Right ventricle myocardium inferior (tissue), 1 donor: ENCODE results near the gene PEPD. TPM values are rescaled to one million over a fixed set of nuclear protein-coding genes. Genes with fewer than 3 reads are reported as not detected.
A peak's percentile ranks its signal among the peaks of the same experiment; 100 is the strongest.

Experiments used
- ATAC-seq: fragments of 200-7000 bp; cut with Tn5 transposase; one replicate; pipeline ENCODE4 v1.9.1; 2020; ENCODE audit warnings: mild to moderate bottlenecking, moderate library complexity
- DNase-seq: peaks from one replicate; pipeline ENCODE4 v3.0.0; 2021; ENCODE audit errors: missing footprints
- intact Hi-C: fragments of 100-400 bp; cut with DNase I; formaldehyde crosslinking; loops from one replicate; pipeline ENCODE4 v1.11.0; 2022
- total RNA-seq: library from RNA; stranded (reverse); fragmentation: NEBNext Ultra II Directional; extraction: Animal tissue kit (Norgen Biotek cat#: 25700); gene quantifications from one replicate; pipeline ENCODE4 v1.2.1, GENCODE V29; 2021
- donor health status: DM: no; HTN: yes; CAD: no; lungs with severe emphysema.

The PEPD gene
- total RNA-seq, 1 donor from 2014 or later, result 32.1 TPM

DNA sequence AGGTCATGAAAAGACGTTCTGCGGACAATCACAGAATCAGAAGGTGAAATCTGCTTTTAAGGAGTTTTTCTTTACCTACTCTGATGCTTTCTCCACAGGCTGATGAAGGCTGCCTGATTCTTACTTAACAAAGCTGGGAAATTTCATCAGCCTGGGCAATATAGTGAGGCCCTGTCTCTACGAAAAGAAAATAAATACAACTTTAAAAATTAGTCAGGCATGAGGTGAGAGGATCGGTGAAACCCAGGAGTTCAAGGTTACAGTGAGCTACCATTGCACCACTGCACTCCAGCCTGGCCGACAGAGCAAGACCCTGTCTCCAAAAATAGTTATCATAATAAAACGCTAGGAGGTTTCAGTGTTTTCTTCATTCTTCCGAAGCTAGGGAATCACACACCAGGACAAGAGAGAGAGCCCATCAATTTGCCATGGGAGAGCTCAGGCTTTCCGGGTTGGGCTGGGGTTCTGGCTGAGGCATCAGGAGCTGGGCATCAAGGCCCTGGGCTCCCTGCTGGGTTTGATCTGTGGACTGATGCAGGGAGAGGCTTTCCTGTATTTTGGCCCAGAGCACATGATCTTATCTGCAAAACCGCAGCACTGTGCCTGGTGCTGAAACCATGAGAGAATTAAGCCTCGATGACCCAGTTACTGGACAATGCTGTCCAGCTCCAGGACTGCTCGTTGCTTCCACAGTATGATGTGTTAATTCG is 173.1 kb downstream of the PEPD start:
- DNase-seq (no peak), ATAC-seq (no peak)
- intact Hi-C loops, result no loop called here

DNA sequence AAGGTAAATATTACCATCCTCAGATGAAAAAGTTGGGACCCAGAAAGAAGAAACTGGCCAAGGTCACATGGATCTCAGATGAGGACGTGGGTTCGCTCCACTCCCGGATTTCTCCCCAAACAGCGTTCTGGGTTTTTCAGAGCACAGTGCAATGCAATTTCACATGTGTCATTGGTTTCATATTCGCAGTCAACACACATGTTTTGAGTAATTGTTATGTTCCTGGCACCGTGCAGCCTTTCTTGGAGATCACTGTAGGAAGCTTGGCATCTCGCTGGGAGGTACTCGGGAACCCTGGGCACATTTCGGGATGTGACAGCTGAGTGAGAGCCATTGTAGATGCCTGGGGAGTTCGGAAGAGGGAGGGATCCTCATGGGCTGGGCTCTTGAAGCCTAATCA is 174.3 kb downstream of the PEPD start:
- no peak for ATAC-seq
- intact Hi-C loops, result no loop called here
- DNase-seq, result no peak

DNA sequence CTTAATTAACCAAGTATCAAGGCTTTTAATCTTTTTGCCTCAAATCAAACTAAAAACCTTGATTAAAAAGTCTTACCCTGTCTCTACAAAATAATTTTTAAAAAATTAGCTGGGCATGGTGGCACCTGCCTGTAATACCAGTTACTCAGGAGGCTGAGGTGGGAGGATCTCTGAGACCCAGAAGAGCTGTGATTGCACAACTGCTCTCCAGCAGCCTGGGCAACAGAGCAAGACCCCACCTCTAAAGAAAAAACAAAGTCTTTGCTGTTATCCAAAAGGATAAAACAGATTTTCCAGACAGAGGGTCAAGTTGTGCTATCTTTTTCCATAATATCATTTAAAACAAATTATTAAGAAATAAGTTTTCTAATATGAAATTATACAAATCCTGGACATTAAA is 174.9 kb downstream of the PEPD start:
- ATAC-seq (no peak), DNase-seq (no peak)
- intact Hi-C loops, result no loop called here

DNA sequence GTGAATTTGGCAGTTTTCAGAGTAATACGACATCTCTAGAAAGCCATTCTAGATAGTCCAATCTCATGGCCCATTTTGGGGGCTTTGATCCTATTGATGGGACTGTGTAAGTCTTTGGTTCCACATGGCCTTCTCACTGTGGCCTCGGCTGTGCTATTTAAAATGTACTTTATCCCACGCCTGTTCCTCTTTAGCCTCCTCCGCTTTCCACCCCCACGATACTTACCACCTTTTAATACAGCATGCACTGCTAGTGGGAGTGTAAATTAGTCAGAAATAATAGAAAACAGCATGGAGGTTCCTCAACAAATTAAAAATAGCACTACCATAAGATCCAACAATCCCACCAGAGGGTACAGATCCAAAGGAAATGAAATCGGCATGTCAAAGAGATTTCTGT is 176.4 kb downstream of the PEPD start:
- no peak for DNase-seq
- no peak for ATAC-seq
- intact Hi-C loops, result no loop called here

DNA sequence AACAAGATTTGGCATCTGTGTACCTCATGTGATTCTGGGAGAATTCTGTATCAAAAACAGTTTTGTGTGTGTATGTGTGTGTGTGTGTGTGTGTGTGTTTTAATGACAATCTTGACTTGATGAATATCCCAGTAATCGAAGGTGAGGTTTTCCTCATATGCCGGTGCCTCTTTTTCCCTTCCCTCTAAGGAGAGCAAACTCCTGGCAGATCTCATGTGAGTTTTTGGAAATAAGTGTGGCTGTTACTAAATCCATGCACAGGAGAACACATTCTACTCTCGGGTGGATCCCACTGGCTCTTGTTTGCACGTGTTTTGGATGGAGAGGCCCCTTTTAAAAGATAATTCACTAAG is 177.0 kb downstream of the PEPD start:
- DNase-seq, result no peak
- intact Hi-C loops, result no loop called here
- no peak for ATAC-seq

DNA sequence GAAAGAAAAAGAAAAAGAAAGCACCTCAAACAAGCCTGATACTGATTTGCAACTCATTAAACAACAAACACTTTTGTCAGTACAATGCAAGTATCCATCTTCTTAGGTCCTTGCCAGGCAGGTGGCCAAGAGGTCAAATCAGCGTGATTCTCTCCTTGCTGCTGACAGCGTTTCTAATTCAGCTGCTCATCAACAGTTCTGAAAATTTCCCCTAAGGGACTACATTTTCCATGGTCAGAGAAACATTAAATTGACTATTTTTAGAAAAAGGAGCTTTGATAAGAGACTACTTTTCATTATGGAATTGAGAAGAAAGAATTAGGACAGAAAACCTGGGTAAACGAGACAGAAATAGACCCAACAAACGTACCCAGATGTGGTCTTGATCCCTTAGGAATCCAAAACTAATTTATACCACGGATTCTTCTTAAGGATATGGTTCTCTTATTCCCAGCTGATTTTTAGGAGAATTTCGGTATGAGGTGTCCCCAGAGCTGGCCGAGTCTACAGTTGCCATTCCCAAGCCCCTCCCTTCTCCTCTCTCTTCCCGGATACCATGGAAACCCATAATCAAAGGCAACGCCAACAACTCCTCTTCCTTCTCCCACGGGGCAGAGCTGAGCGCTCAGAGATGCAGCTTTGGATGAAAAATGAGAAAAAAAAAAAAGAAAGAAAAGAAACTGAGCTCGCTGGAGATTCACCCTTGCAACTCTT is 177.6 kb downstream of the PEPD start:
- DNase-seq, result no peak
- intact Hi-C loops, result no loop called here
- ATAC-seq, result peak; percentile 52

DNA sequence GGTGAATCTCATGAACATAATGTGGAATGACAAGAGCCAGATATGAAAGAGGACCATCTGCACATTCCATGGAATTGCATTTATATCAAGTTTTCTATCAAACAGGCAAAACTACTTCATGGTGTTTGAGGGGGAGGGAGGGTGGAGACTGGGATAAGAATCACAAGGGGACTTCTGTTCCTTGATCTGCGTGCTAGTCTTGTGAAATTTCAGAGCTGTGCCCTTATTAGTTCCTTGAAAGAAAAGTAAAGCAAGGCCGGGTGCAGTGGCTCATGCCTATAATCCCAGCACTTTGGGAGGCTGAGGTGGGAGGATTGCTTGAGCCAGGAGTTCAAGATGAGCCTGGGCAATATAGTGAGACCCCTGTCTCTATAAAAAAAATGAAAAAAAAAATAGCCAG is 178.3 kb downstream of the PEPD start:
- ATAC-seq (no peak), DNase-seq (no peak)
- intact Hi-C loops, result no loop called here

DNA sequence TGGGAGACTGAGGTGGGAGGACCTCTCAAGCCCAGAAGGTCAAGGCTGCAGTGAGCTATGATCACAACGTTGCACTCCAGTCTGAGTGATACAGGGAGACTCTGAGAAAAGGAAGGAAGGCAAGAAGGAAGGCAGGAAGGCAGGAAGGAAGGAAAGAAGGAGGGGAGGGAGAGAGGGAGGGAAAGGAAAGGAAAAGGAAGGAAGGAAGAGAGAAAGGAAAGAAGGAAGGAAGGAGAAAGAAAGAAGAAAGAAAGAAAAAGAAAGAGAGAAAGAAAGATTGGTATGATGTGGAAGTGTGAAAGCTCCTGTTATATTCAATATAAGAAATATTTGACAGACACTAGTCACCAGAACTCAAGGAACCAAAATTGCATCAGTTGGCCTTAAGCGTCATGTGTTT is 180.6 kb downstream of the PEPD start:
- intact Hi-C loops, result no loop called here
- ATAC-seq (no peak), DNase-seq (no peak)

DNA sequence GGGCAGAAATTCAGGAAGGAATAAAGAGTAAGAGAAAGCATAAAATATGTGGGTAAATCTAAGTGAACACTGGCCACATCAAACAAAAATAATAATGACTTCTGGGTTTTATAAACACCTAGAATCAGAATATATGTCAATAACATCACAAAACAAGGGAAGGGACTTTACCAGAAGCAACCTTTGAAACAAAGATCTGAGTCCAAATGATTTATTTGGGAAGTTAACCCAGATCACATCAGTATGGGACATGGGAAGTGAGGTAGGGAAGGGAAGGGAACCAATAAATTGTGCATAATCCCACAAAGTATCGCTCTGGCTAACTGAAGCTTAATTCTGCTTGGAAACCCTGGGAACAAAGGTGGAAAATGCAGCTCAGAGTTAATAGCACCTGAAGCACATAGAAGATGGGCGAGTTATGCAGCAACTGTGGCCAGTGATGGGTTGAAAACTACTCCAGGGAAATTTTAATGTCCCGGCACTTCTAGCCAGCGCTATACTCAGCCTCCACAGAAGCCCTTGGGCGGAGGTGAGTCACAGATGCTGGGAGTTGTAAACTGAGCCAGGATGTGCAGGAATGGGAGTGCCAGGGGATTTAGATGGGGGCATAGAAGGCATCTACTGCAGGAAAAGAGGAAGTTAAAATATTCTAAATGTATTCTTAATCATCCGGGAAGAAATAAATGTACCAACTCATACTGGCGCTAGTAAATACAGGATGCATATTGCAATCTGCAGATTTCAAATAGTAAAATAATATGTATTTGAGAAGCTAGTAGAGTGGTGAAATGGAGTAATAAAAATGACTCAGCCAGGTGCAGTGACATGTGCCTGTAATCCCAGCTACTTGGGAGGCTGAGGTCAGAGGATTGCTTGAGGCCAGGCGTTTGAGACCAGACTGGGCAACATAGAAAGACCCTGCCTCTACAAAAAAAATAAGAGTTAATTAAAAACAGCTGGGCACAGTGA is 182.3 kb downstream of the PEPD start:
- intact Hi-C loops, result no loop called here
- DNase-seq (no peak), ATAC-seq (no peak)

Other genes with a start within 250 kb of the PEPD start
- 4.9 TPM for gene CEBPA, start 219.3 kb downstream of the PEPD start, total RNA-seq
- 17.5 TPM for gene CEBPG, start 148.1 kb downstream of the PEPD start, total RNA-seq
- 0.27 TPM for gene CHST8, start 100.2 kb upstream of the PEPD start, total RNA-seq